GM12875 (cell line): ENCODE measurements around the gene RIN3.

ENCODE experiments used
- H3K4me3 ChIP-seq: one replicate; pipeline ENCODE4 v1.5.1; 2011; ENCODE audit warnings: low read depth, low read length, control low read depth
- CTCF ChIP-seq: IDR thresholded peaks from 2 replicates; pipeline ENCODE4 v1.5.1; 2011; ENCODE audit warnings: low read depth, mild to moderate bottlenecking, control low read depth, inconsistent platforms, low read length, moderate library complexity, borderline replicate concordance; ENCODE audit not compliant: insufficient read depth

The RIN3 gene

GRCh38 chr14:92683041-92683440, 169.5 kb downstream of the RIN3 start:
- TF ChIP-seq CTCF: no peak
- no peak overlapping the region for H3K4me3 ChIP-seq

- no peak for TF ChIP-seq CTCF
- H3K4me3 ChIP-seq: no peak overlapping the region
These were observed 171.4 kb downstream of the RIN3 start for GRCh38 chr14:92684801-92685560.

- no peak overlapping the region for H3K4me3 ChIP-seq
- TF ChIP-seq CTCF: no peak
These were observed 172.3 kb downstream of the RIN3 start for GRCh38 chr14:92685784-92686355.

GRCh38 chr14:92686411-92686899, 172.9 kb downstream of the RIN3 start:
- no peak for TF ChIP-seq CTCF
- no peak overlapping the region for H3K4me3 ChIP-seq

- H3K4me3 ChIP-seq: no peak overlapping the region
- peak; percentile 93 for TF ChIP-seq CTCF
These were observed 173.4 kb downstream of the RIN3 start for GRCh38 chr14:92686900-92687427.

GRCh38 chr14:92687681-92688433, 174.3 kb downstream of the RIN3 start:
- no peak overlapping the region for H3K4me3 ChIP-seq
- no peak for TF ChIP-seq CTCF
